ENCODE results near the gene P2RX5. TPM values are rescaled to one million over a fixed set of nuclear protein-coding genes. Genes with fewer than 3 reads are reported as not detected.
"Not testable (repeated sequence)": the region's sequence is repeated elsewhere in the genome, so short reads cannot be mapped to it uniquely, and the experiment has no call there.

The P2RX5 gene
- total RNA-seq, 2 donors from 2014 or later = 6.3 TPM; not detected in 1

DNA sequence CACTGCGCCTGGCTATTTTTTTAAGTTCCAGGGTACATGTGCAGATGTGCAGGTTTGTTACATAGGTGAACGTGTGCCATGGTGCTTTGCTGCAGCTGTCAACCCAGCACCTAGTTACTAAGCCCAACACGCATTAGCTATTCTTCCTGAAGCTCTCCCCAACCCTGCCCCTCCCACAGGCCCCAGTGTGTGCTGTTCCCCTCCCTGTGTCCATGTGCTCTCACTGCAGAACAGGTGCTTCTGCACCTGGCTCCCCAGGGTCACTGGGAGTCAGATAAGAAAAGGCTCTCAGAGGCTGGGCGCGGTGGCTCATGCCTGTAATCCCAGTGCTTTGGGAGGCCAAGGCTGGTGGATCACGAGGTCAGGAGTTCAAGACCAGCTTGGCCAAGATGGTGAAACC is 33.9 kb upstream of the P2RX5 start:
- no peak for DNase-seq (ENCODE audit: low spot score)
- no peaks in the 10 kb centered on the region for H3K4me1 ChIP-seq (replicated peaks)
- no peak for TF ChIP-seq POLR2AphosphoS5 (IDR thresholded peaks at IDR 0.05)
- TF ChIP-seq, protein P1, sequence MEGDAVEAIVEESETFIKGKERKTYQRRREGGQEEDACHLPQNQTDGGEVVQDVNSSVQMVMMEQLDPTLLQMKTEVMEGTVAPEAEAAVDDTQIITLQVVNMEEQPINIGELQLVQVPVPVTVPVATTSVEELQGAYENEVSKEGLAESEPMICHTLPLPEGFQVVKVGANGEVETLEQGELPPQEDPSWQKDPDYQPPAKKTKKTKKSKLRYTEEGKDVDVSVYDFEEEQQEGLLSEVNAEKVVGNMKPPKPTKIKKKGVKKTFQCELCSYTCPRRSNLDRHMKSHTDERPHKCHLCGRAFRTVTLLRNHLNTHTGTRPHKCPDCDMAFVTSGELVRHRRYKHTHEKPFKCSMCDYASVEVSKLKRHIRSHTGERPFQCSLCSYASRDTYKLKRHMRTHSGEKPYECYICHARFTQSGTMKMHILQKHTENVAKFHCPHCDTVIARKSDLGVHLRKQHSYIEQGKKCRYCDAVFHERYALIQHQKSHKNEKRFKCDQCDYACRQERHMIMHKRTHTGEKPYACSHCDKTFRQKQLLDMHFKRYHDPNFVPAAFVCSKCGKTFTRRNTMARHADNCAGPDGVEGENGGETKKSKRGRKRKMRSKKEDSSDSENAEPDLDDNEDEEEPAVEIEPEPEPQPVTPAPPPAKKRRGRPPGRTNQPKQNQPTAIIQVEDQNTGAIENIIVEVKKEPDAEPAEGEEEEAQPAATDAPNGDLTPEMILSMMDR (IDR thresholded peaks at IDR 0.05) = no peak
- TF ChIP-seq POLR2A (IDR thresholded peaks at IDR 0.05) = no peak
- no peak overlapping the region for H3K27ac ChIP-seq
- no peaks in the 10 kb centered on the region for H3K27me3 ChIP-seq (replicated peaks; ENCODE audit: insufficient read depth)
- H3K9me3 ChIP-seq = no peaks in the 10 kb centered on the region
- no peaks in the 10 kb centered on the region for H3K36me3 ChIP-seq
- WGBS = 96% methylated on average over 6 of the region's 6 CpGs
- intact Hi-C loops (cut with DNase I) = no loop called here
- H3K4me3 ChIP-seq = no peak overlapping the region

DNA sequence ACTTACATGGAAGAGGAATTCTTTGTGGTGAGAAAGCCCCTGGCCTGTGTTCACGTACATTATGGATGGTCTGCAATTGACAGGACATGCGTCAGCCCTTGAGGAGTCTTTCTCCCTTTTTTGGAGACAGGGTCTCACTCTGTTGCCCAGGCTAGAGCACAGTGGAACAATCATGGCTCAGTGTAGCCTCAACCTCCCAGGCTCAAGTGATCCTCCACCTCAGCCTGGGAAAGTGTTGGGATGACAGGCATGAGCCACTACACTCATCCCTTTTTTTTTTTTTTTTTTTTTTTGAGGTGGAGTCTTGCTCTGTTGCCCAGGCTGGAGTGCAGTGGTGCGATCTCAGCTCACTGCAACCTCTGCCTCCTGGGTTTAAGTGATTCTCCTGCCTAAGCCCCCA is 32.1 kb upstream of the P2RX5 start:
- H3K4me1 ChIP-seq (replicated peaks); H3K36me3 ChIP-seq; H3K27me3 ChIP-seq (replicated peaks; ENCODE audit: insufficient read depth); H3K9me3 ChIP-seq; DNase-seq (ENCODE audit: low spot score); H3K4me3 ChIP-seq; H3K27ac ChIP-seq; intact Hi-C loops (cut with DNase I): not testable (repeated sequence)
- WGBS = 96% methylated on average over 3 of the region's 3 CpGs

DNA sequence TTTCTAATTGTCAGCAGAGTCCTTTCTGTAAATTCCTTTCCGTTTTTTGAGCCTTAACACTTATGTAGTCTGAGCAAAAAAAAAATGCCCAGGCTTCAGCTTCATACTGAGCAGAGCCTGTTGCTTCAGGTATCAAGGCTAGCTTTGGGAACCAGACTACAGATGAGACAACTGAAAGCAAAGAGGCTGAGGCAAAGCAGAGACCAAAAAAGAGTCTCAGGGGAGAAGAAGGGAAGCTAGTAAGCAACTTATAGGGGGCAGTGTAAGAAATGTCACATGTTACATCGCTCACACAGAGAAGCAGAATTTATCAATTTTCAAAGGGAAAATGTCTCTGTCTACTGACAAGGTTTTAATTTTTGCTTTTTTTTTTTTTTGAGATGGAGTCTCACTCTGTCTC is 31.1 kb upstream of the P2RX5 start:
- intact Hi-C loops (cut with DNase I) = no loop called here
- WGBS = 93% methylated on average over 2 of the region's 2 CpGs

DNA sequence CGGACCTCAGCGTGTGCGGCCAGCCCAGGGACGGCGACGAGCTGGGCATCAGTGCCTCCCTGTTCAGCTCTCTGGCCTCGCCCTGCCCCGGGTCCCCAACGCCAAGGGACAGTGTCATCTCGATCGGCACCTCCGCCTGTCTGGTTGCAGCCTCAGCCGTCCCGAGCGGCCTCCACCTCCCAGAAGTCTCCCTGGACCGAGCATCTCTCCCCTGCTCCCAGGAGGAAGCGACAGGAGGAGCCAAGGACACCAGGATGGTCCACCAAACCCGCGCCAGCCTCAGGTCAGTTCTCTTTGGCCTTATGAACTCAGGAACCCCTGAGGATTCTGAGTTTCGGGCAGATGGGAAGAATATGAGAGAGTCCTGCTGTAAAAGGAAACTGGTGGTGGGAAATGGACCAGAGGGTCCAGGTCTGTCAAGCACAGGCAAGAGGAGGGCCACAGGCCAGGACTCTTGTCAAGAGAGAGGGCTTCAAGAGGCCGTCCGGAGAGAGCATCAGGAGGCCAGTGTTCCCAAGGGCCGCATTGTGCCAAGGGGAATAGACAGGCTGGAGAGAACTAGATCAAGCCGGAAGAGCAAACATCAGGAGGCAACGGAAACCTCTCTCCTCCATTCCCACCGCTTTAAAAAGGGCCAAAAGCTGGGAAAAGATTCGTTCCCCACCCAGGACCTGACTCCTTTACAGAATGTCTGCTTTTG is 28.6 kb upstream of the P2RX5 start:
- H3K9me3 ChIP-seq = no peaks in the 10 kb centered on the region
- H3K4me1 ChIP-seq (replicated peaks) = peaks cover 2% of the 10 kb centered on the region
- H3K36me3 ChIP-seq = no peaks in the 10 kb centered on the region
- no peaks in the 10 kb centered on the region for H3K27me3 ChIP-seq (replicated peaks; ENCODE audit: insufficient read depth)
- 47% methylated on average over 11 of the region's 27 CpGs for WGBS
- DNase-seq (ENCODE audit: low spot score) = no peak
- peak overlapping the region; percentile 67 to 89 for H3K4me3 ChIP-seq
- intact Hi-C loops (cut with DNase I) = no loop called here
- no peak overlapping the region for H3K27ac ChIP-seq
- TF ChIP-seq POLR2AphosphoS5 (IDR thresholded peaks at IDR 0.05) (no peak), POLR2A (IDR thresholded peaks at IDR 0.05) (no peak)
- TF ChIP-seq, protein P1 (IDR thresholded peaks at IDR 0.05) = no peak

More for the DNA sequence above, 31.1 kb upstream of the P2RX5 start:
- H3K27ac ChIP-seq = no peak overlapping the region
- TF ChIP-seq POLR2A (IDR thresholded peaks at IDR 0.05) = no peak
- TF ChIP-seq, protein P1 (IDR thresholded peaks at IDR 0.05) = no peak
- TF ChIP-seq POLR2AphosphoS5 (IDR thresholded peaks at IDR 0.05) = no peak
- no peak overlapping the region for H3K4me3 ChIP-seq
- no peaks in the 10 kb centered on the region for H3K27me3 ChIP-seq (replicated peaks; ENCODE audit: insufficient read depth)
- no peak for DNase-seq (ENCODE audit: low spot score)
- H3K9me3 ChIP-seq = no peaks in the 10 kb centered on the region
- no peaks in the 10 kb centered on the region for H3K36me3 ChIP-seq
- peaks cover 2% of the 10 kb centered on the region for H3K4me1 ChIP-seq (replicated peaks)

DNA sequence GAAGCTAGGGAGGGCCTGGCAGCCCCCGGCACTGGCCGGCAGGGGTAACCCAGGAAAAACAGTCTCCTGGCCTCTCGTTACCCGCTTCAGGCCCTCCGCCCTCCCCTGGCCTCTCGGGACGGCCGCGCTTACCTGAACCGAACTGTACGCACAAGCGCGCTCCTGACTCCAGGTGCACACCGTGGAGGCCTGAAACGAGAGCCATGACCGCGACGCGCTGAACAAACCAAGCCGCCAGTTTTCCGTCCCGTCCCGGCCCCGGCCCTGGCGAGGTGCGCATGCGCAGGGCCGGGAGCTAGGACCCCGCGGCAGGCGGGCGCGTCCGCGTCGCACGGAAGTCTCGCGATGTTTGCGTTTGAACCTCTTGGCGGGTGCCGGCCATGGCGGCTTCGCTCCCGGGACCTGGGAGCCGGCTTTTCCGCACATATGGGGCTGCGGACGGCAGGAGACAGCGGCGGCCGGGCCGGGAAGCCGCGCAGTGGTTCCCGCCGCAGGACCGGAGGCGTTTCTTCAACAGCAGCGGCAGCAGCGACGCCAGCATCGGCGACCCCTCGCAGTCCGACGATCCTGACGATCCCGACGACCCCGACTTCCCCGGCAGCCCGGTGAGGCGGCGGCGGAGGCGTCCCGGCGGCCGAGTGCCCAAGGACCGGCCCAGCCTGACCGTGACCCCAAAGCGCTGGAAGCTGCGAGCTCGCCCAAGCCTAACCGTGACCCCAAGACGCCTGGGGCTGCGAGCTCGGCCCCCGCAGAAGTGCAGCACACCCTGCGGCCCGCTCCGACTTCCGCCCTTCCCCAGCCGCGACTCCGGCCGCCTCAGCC is 27.8 kb upstream of the P2RX5 start, which contains the start of gene HASPIN:
Gene HASPIN (plus strand): TSS at position 348 of the 822 bp plus-strand sequence. CDS start 33 bp downstream, at position 381.
- Histone ChIP-seq H3K4me3 (peak within 1 kb of the TSS; percentile 67 to 89), H3K9me3 (no peaks in the 10 kb centered on the region), H3K4me1 (replicated peaks) (peaks cover 2% of the 10 kb centered on the region), H3K27ac (peak within 1 kb of the TSS; percentile 81 to 90), H3K27me3 (replicated peaks; ENCODE audit: insufficient read depth) (no peaks in the 10 kb centered on the region), H3K36me3 (no peaks in the 10 kb centered on the region)
- DNase-seq (ENCODE audit: low spot score) = peak; percentile 81
- TF ChIP-seq, protein P1 (IDR thresholded peaks at IDR 0.05) = peak in 2 of 4 experiments; percentile 35 to 36
- TF ChIP-seq POLR2A (IDR thresholded peaks at IDR 0.05) = peak; percentile 68
- TF ChIP-seq POLR2AphosphoS5 (IDR thresholded peaks at IDR 0.05) = peak; percentile 98
- WGBS = under 1% methylated on average over 25 of the region's 98 CpGs
- intact Hi-C loops (cut with DNase I) = loop anchor here (2.0 kb wide), 1 partner anchor 55 kb away; the partner anchor contains the start of genes EMC6 and TAX1BP3

Data from prostate gland (tissue), 2 donors.